Measurements from ENCODE around the gene LTBP3. TPM values are rescaled to one million over a fixed set of nuclear protein-coding genes. Genes with fewer than 3 reads are reported as not detected.

Gene LTBP3
- total RNA-seq, 1 experiment from 2014 or later, result 1.3 TPM

DNA sequence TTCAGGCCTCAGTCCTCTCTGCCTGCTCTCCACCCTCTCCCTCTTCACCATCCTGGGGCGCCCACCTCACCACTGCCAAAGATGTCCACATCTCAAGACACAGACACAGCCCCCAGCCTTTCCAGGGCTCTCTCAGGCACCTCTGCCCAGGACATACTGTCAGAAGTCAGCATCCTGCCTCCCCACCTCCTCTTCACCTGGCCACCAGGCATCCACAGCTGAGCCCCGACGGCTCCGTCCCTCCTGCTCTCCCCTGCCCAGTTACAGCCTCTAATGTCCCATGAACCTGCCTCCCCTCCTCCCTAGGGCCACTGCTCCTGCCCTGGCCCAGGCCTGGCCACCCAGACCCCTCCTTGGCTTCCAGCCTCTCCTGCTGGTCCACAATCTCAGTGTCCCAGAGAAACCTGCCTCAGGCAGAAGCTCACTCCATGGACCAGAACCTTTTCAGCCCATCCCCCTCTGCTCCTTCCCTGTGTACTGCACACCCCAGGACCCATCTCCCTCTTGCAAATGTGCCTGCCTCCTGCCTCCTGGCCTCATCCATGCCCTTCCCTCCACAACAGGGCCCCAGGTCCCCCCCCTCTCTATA, 3.2 kb downstream of the LTBP3 start:
- H2AFZ ChIP-seq (ENCODE audit: low read length), result no peak overlapping the region
- H3K9me2 ChIP-seq (replicated peaks; ENCODE audit: insufficient read depth, low read length), result no peaks in the 10 kb centered on the region
- no peaks in the 10 kb centered on the region for H3K36me3 ChIP-seq (ENCODE audit: insufficient read depth, low read length)
- no peaks in the 10 kb centered on the region for H3K9me3 ChIP-seq (ENCODE audit: low read length)
- H3K4me3 ChIP-seq (ENCODE audit: low read length), result no peak overlapping the region
- peaks cover 20% of the 10 kb centered on the region for H3K4me1 ChIP-seq (ENCODE audit: low read length)
- H3K27me3 ChIP-seq (ENCODE audit: low read length), result no peaks in the 10 kb centered on the region
- no peaks in the 10 kb centered on the region for H4K20me1 ChIP-seq (ENCODE audit: insufficient read depth, low read depth, low read length)
- no peaks in the 10 kb centered on the region for H3K79me2 ChIP-seq (ENCODE audit: low read length)
- no peak overlapping the region for H3K27ac ChIP-seq (ENCODE audit: low read length)
- no peak overlapping the region for H3K4me2 ChIP-seq (ENCODE audit: low read depth, low read length, poor library complexity, severe bottlenecking)
- no peak for DNase-seq
- H3K9ac ChIP-seq (ENCODE audit: low read length), result no peak overlapping the region

DNA sequence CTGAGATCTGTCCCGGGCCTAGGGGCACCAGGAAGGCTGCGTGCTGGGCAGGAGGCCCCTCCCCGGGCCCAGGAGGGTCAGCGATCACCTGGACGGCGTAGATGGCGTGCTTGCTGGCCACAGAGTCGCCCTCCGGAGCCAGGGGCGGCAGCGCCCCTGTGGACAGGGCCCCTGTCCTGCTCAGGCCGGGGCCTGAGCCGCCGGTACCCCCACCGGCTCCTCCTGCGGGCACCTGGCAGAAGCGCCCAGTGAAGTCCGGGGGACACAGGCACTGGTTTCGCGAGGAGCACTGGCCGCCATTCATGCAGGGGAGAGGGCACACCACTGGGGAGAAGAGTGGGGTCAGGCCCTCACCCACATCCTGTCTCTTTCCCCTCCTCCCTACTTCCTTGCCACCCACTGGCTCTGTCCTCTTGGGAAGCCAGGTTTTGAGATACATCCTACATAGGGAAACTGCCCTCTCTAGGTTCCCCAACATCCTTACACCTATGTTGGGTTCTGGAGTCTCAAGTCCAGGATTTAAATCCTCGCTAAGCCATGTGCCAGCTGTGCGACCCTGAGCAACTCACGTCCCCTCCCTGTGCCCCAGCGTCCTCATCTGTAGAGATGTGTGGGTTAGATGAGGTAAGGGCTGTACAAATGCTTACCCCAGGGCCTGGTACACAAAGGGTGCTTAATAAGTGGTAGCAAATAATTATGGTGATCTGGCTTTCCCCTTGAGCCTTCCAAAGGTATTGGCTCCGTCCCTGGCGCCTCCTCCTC, 3.9 kb downstream of the LTBP3 start:
- no peaks in the 10 kb centered on the region for H3K27me3 ChIP-seq (ENCODE audit: low read length)
- DNase-seq, result no peak
- H2AFZ ChIP-seq (ENCODE audit: low read length), result no peak overlapping the region
- H3K9me3 ChIP-seq (ENCODE audit: low read length), result no peaks in the 10 kb centered on the region
- no peak overlapping the region for H3K9ac ChIP-seq (ENCODE audit: low read length)
- no peaks in the 10 kb centered on the region for H4K20me1 ChIP-seq (ENCODE audit: insufficient read depth, low read depth, low read length)
- no peak overlapping the region for H3K27ac ChIP-seq (ENCODE audit: low read length)
- peaks cover 20% of the 10 kb centered on the region for H3K4me1 ChIP-seq (ENCODE audit: low read length)
- no peak overlapping the region for H3K4me3 ChIP-seq (ENCODE audit: low read length)
- no peaks in the 10 kb centered on the region for H3K79me2 ChIP-seq (ENCODE audit: low read length)
- no peaks in the 10 kb centered on the region for H3K36me3 ChIP-seq (ENCODE audit: insufficient read depth, low read length)
- no peak overlapping the region for H3K4me2 ChIP-seq (ENCODE audit: low read depth, low read length, poor library complexity, severe bottlenecking)
- H3K9me2 ChIP-seq (replicated peaks; ENCODE audit: insufficient read depth, low read length), result no peaks in the 10 kb centered on the region

- H3K9ac ChIP-seq (ENCODE audit: low read length), result no peak overlapping the region
- H3K4me3 ChIP-seq (ENCODE audit: low read length), result no peak overlapping the region
- H3K27ac ChIP-seq (ENCODE audit: low read length), result no peak overlapping the region
These were observed 4.7 kb downstream of the LTBP3 start for GRCh38 chr11:65553301-65554001.

DNA sequence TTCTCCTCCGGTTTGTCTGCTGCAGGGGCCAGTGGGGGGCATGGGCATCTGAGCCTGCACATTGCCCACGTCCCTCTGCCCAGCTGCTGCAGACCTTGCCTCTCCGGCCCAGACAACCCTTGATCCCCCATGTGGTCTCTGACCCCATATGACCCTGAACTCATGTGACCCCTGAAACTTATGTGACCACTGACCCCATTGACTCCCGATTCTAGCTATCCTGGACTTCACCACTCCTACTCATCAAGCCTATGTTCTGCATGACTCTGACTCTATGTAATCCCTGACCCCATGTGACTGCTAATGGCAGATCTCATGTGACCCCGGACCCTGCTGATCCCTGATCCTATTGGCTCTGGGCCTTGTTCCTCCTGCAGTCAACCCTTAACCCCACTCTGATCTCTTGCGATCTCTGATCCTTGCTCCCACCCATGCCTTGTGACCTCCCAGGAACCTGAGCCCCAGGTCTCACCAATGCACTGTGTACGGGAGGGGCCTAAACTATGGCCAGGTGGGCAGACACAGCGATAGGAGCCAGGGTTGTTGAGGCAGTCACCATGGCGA, 5.7 kb downstream of the LTBP3 start:
- Histone ChIP-seq H3K9me2 (replicated peaks; ENCODE audit: insufficient read depth, low read length) (no peaks in the 10 kb centered on the region), H3K36me3 (ENCODE audit: insufficient read depth, low read length) (no peaks in the 10 kb centered on the region), H3K4me1 (ENCODE audit: low read length) (peaks cover 11% of the 10 kb centered on the region; the same call in 1 of the 2 replicates), H3K9ac (ENCODE audit: low read length) (no peak overlapping the region), H3K9me3 (ENCODE audit: low read length) (no peaks in the 10 kb centered on the region), H3K27ac (ENCODE audit: low read length) (no peak overlapping the region), H2AFZ (ENCODE audit: low read length) (no peak overlapping the region), H3K79me2 (ENCODE audit: low read length) (no peaks in the 10 kb centered on the region), H3K4me2 (ENCODE audit: low read depth, low read length, poor library complexity, severe bottlenecking) (no peak overlapping the region), H3K27me3 (ENCODE audit: low read length) (no peaks in the 10 kb centered on the region), H4K20me1 (ENCODE audit: insufficient read depth, low read depth, low read length) (no peaks in the 10 kb centered on the region), H3K4me3 (ENCODE audit: low read length) (no peak overlapping the region)
- no peak for DNase-seq

More at GRCh38 chr11:65553301-65554001, 4.7 kb downstream of the LTBP3 start:
- H4K20me1 ChIP-seq (ENCODE audit: insufficient read depth, low read depth, low read length), result no peaks in the 10 kb centered on the region
- H3K27me3 ChIP-seq (ENCODE audit: low read length), result no peaks in the 10 kb centered on the region
- H3K36me3 ChIP-seq (ENCODE audit: insufficient read depth, low read length), result no peaks in the 10 kb centered on the region
- peak; percentile 78 for DNase-seq
- H3K4me1 ChIP-seq (ENCODE audit: low read length), result peaks cover 17% of the 10 kb centered on the region
- H3K9me2 ChIP-seq (replicated peaks; ENCODE audit: insufficient read depth, low read length), result no peaks in the 10 kb centered on the region
- H3K79me2 ChIP-seq (ENCODE audit: low read length), result no peaks in the 10 kb centered on the region
- no peak overlapping the region for H2AFZ ChIP-seq (ENCODE audit: low read length)
- H3K4me2 ChIP-seq (ENCODE audit: low read depth, low read length, poor library complexity, severe bottlenecking), result no peak overlapping the region
- H3K9me3 ChIP-seq (ENCODE audit: low read length), result no peaks in the 10 kb centered on the region

DNA sequence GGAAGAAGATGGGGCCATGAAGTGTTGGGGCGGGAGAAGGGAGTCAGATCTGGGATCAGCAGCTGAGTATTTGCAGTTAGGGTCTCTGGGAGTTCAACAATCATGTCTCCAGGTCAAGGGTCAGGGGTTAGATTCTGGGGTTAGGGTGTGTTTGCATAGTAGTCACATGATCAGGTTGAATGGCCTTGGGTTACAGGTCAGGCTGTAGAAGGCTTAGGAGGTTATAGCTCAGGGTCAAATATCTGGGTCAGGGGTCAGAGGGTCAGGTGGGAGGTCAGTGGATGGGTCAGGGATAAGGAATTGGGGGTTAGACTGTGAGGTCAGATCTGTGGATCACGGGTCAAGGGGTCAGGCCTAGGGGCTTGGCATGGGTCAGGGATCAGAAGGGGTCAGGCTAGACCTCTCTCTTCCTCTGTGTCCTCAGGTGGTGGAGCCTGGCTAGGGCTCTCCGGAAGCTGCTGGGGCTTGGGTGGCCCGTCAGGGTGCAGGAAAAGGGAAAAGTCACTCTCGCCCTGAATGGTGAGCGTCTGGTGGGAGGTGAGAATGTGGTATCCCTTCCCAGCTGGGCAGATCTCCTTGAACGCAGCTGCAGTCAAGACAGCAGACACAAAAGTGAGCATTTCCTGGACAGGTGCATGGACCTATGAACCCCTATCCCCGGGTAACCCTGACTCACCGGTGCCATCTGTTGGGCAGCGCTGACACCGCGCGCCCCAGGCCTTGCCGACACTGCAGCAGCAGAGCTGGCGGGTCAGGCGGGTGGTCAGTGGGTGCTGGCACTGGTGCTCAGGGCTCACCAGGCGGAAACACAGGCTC, 6.4 kb downstream of the LTBP3 start:
- Histone ChIP-seq H3K9ac (ENCODE audit: low read length) (no peak overlapping the region), H3K4me2 (ENCODE audit: low read depth, low read length, poor library complexity, severe bottlenecking) (no peak overlapping the region), H3K4me1 (ENCODE audit: low read length) (peaks cover 13% of the 10 kb centered on the region), H4K20me1 (ENCODE audit: insufficient read depth, low read depth, low read length) (no peaks in the 10 kb centered on the region), H3K9me3 (ENCODE audit: low read length) (no peaks in the 10 kb centered on the region), H3K79me2 (ENCODE audit: low read length) (no peaks in the 10 kb centered on the region), H3K27ac (ENCODE audit: low read length) (no peak overlapping the region), H3K4me3 (ENCODE audit: low read length) (no peak overlapping the region), H3K27me3 (ENCODE audit: low read length) (no peaks in the 10 kb centered on the region), H3K36me3 (ENCODE audit: insufficient read depth, low read length) (no peaks in the 10 kb centered on the region), H2AFZ (ENCODE audit: low read length) (no peak overlapping the region), H3K9me2 (replicated peaks; ENCODE audit: insufficient read depth, low read length) (no peaks in the 10 kb centered on the region)
- DNase-seq, result peak; percentile 81

DNA sequence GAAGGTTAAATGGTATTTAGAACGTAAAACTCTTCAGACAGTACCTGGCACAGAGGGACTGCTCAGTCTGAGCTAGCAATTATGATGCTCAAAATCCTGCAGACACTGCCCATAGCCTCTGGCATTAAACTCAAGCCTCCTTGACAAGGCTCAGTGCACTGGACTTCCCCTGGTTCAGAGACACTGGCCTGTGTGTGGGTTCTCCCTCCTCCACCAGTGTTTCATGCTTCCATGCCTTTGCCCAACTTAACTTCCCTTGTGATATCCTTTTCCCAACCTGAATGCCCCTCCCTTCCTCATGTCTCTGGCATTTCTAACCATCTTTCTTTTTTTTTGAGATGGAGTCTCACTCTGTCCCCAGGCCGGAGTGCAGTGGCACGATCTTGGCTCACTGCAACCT, 9.1 kb downstream of the LTBP3 start:
- Histone ChIP-seq H4K20me1 (ENCODE audit: insufficient read depth, low read depth, low read length) (no peaks in the 10 kb centered on the region), H2AFZ (ENCODE audit: low read length) (no peak overlapping the region), H3K9ac (ENCODE audit: low read length) (no peak overlapping the region), H3K4me1 (ENCODE audit: low read length) (peaks cover 23% of the 10 kb centered on the region), H3K9me3 (ENCODE audit: low read length) (no peaks in the 10 kb centered on the region), H3K4me2 (ENCODE audit: low read depth, low read length, poor library complexity, severe bottlenecking) (no peak overlapping the region), H3K36me3 (ENCODE audit: insufficient read depth, low read length) (no peaks in the 10 kb centered on the region), H3K79me2 (ENCODE audit: low read length) (no peaks in the 10 kb centered on the region), H3K27ac (ENCODE audit: low read length) (no peak overlapping the region), H3K27me3 (ENCODE audit: low read length) (no peaks in the 10 kb centered on the region), H3K9me2 (replicated peaks; ENCODE audit: insufficient read depth, low read length) (no peaks in the 10 kb centered on the region), H3K4me3 (ENCODE audit: low read length) (no peak overlapping the region)
- no peak for DNase-seq

DNA sequence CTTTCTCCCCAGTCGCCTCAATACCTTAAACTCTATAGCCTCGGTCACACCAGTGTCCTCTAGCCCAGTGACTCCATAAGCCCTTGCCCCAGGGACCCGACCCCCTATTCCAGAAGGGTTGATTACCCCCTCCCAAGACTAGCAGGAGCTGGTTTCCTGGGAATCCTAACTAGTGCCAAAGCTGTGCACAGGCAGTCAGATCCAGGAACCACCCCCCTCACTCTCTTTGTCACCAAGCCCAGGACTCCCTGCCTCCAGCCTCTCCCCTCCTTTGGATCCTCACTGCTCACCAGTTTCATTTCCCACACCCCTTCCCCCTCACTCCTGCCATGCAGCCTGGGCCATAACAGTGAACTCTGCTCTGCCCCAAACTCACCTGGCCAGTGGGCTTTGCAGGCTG, 9.8 kb downstream of the LTBP3 start:
- no peaks in the 10 kb centered on the region for H3K79me2 ChIP-seq (ENCODE audit: low read length)
- H4K20me1 ChIP-seq (ENCODE audit: insufficient read depth, low read depth, low read length), result no peaks in the 10 kb centered on the region
- no peak for DNase-seq
- H3K36me3 ChIP-seq (ENCODE audit: insufficient read depth, low read length), result no peaks in the 10 kb centered on the region
- H3K4me1 ChIP-seq (ENCODE audit: low read length), result peaks cover 23% of the 10 kb centered on the region
- no peaks in the 10 kb centered on the region for H3K27me3 ChIP-seq (ENCODE audit: low read length)
- H3K4me3 ChIP-seq (ENCODE audit: low read length), result no peak overlapping the region
- no peak overlapping the region for H3K4me2 ChIP-seq (ENCODE audit: low read depth, low read length, poor library complexity, severe bottlenecking)
- no peak overlapping the region for H2AFZ ChIP-seq (ENCODE audit: low read length)
- H3K27ac ChIP-seq (ENCODE audit: low read length), result no peak overlapping the region
- no peaks in the 10 kb centered on the region for H3K9me3 ChIP-seq (ENCODE audit: low read length)
- no peaks in the 10 kb centered on the region for H3K9me2 ChIP-seq (replicated peaks; ENCODE audit: insufficient read depth, low read length)
- H3K9ac ChIP-seq (ENCODE audit: low read length), result no peak overlapping the region
